ENCODE data around the gene PTPN21. TPM values are rescaled to one million over a fixed set of nuclear protein-coding genes. Genes with fewer than 3 reads are reported as not detected.

The PTPN21 gene
- total RNA-seq = 10 to 100 TPM; 25.6 to 35.5 (median 32.2) TPM

DNA sequence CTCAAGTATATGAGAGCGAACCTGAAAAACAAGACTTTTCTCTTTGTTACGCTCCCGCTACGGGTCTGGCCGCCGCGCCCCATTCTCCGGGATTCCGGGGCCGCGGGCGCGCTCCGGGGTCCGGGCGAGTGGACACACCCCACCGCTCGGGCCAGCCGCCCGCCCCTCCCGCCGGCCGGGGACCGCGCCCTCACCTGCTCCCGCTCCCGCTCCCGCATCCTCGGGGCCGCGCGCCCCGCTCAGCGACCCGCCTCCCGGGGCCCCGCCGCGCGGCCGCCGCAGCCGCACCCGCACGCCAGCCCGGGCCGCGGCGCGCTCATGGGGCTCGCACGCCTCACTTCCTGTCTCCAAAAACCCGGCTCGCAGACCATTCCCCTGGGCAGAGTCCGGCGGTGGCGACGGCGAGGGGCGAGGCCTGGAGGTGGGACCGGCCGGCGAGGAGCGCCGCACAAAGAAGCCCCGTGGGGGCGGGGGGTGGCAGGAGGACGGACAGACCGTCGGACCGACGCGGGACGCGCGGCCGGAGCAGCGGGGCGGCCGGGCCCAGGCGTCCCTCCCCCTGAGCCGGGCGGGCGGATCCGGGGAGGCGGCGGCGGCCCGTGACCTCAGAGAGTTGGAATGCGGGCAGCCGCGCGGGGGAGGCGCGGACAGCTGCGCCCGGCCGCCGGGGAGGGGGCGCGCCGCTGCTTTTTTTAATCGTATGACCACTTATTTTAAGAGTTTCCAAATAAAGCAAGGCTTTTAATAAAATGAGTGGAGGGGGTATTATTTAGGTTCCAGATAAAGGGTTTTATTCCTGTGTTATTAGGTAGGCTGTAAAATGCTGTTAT is at the start of gene PTPN21:
TSS of gene PTPN21 (minus strand) at position 551 of the 830 bp plus-strand sequence. CDS start 4,590 bp downstream, outside the sequence.
- WGBS, 2 donors = 1% methylated on average over 75 to 79 of the region's 103 CpGs
- H3K4me1 ChIP-seq = peaks cover 0 to 44% (median 25%) of the 10 kb centered on the region in 4 donors
- peak; percentile 57 for DNase-seq (ENCODE audit: low spot score in 2 of 2)
- no peaks in the 10 kb centered on the region for H3K9me3 ChIP-seq
- peaks cover 0 to 10% (median 0%) of the 10 kb centered on the region in 3 donors for H3K36me3 ChIP-seq
- TF ChIP-seq CTCF (IDR thresholded peaks at IDR 0.05) (peak in 1 of 5 experiments; percentile 17), POLR2A (IDR thresholded peaks at IDR 0.05) (peak; percentile 63 to 81), EP300 (IDR thresholded peaks at IDR 0.05) (peak in 1 of 2 donors; percentile 60)
- peak within 1 kb of the TSS; percentile 86 to 96 (median 92) for H3K27ac ChIP-seq
- no peaks in the 10 kb centered on the region for H3K27me3 ChIP-seq
- H3K4me3 ChIP-seq = peak within 1 kb of the TSS; percentile 59 to 86 (median 68)

- DNase-seq (ENCODE audit: low spot score in 2 of 2) = no peak
- Histone ChIP-seq H3K9me3 (no peaks in the 10 kb centered on the region), H3K27me3 (no peaks in the 10 kb centered on the region), H3K36me3 (peaks cover 0 to 99% (median 11%) of the 10 kb centered on the region in 3 donors), H3K4me3 (no peak overlapping the region), H3K4me1 (no peaks in the 10 kb centered on the region), H3K27ac (no peak overlapping the region)
- TF ChIP-seq POLR2A (IDR thresholded peaks at IDR 0.05) (no peak), EP300 (IDR thresholded peaks at IDR 0.05) (no peak), CTCF (IDR thresholded peaks at IDR 0.05) (no peak)
These were observed 49.4 kb upstream of the PTPN21 start for GRCh38 chr14:88604212-88604611.

DNA sequence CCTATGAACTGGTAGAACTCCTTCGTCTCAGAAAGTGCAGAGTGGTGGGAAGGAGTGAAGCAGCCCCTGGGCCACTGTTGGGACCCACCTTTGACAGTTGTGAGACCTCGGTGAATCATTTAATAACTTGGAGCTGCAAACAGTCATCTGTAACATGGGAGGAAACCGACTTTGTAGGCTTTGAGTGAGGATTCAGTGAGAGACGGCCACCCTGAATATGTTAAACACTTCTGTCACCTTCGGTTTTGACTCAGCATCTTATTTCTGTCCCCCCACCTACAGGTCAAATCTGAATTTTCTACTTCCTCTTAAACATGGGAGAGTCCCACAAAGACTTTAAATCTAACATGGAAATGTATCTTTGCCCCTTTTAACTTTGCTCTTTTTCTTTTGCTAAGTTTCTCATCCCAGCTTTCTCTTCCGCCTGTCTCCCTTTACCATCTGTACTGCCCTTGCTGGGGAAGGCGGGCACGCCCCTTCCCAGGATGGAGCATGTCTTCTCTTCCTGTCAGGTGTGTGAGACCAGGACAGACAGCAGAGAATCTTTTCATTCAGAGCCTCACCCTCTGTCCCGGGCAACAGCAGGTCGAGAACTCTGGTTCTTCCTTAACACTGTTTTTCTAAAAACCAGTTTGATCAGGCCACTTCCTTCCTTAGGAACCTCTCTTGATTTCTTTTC is 45.1 kb upstream of the PTPN21 start:
- Histone ChIP-seq H3K4me3 (no peak overlapping the region), H3K27ac (no peak overlapping the region), H3K4me1 (no peaks in the 10 kb centered on the region), H3K27me3 (no peaks in the 10 kb centered on the region), H3K9me3 (no peaks in the 10 kb centered on the region), H3K36me3 (peaks cover 7 to 82% (median 11%) of the 10 kb centered on the region in 3 donors)
- 90 to 91% methylated on average over 10 of the region's 10 CpGs for WGBS, 2 donors
- DNase-seq (ENCODE audit: low spot score in 2 of 2) = no peak
- TF ChIP-seq CTCF (IDR thresholded peaks at IDR 0.05) (no peak), EP300 (IDR thresholded peaks at IDR 0.05) (no peak), POLR2A (IDR thresholded peaks at IDR 0.05) (no peak)

GRCh38 chr14:88599326-88599725 is 44.5 kb upstream of the PTPN21 start:
- Histone ChIP-seq H3K4me3 (no peak overlapping the region), H3K4me1 (no peaks in the 10 kb centered on the region), H3K36me3 (peaks cover 7 to 76% (median 11%) of the 10 kb centered on the region in 3 donors), H3K27me3 (no peaks in the 10 kb centered on the region), H3K27ac (no peak overlapping the region), H3K9me3 (no peaks in the 10 kb centered on the region)
- DNase-seq (ENCODE audit: low spot score in 2 of 2) = no peak
- WGBS, 2 donors = 79 to 89% methylated on average over 8 of the region's 8 CpGs
- TF ChIP-seq EP300 (IDR thresholded peaks at IDR 0.05) (no peak), CTCF (IDR thresholded peaks at IDR 0.05) (no peak), POLR2A (IDR thresholded peaks at IDR 0.05) (no peak)

Data from tibial nerve (tissue), 4 donors.